ENCODE data around the gene GOT2. TPM values are rescaled to one million over a fixed set of nuclear protein-coding genes. Genes with fewer than 3 reads are reported as not detected.
A peak's percentile ranks its signal among the peaks of the same experiment; 100 is the strongest.

GOT2 gene
- total and polyA plus RNA-seq, 7 donors = 33.7 to 88.2 (median 52.1) TPM

DNA sequence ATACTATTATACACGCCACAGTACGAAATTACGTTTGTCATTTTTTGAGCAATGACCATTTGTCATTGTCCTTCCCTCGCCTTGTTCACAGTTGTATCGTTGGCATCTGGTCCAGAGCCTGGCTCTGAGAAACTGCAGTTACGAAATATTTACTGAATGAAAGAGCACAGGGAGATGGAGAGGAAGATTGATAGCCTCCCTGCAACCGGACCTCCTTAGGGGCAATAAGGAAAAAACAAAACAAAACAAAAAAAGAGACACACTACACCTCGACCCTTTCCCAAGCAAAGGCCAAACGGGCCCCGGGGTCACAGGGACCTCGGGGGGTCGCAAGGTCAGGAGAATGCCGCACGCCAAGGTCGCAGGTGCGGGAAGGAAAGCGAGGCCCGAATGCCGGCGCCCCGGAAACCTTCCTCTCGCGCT, 857 bp downstream of the GOT2 start:
- no peaks in the 10 kb centered on the region for H3K9me3 ChIP-seq
- H3K4me3 ChIP-seq = peak overlapping the region; percentile 74 to 95 (median 82)
- H3K36me3 ChIP-seq = peaks cover 0 to 6% (median 0%) of the 10 kb centered on the region in 4 donors
- H3K4me1 ChIP-seq = peaks cover 5 to 25% (median 18%) of the 10 kb centered on the region in 4 donors
- intact Hi-C loops (cut with DNase I) = loop anchor here (1.0 to 10.0 kb wide), 3 partner anchors 48 to 218 kb away; partner anchors contain the start of genes CNOT1 and SETD6
- peak in 1 of 4 donors; percentile 13 for TF ChIP-seq POLR2AphosphoS5 (IDR thresholded peaks at IDR 0.05)
- TF ChIP-seq, protein P1, sequence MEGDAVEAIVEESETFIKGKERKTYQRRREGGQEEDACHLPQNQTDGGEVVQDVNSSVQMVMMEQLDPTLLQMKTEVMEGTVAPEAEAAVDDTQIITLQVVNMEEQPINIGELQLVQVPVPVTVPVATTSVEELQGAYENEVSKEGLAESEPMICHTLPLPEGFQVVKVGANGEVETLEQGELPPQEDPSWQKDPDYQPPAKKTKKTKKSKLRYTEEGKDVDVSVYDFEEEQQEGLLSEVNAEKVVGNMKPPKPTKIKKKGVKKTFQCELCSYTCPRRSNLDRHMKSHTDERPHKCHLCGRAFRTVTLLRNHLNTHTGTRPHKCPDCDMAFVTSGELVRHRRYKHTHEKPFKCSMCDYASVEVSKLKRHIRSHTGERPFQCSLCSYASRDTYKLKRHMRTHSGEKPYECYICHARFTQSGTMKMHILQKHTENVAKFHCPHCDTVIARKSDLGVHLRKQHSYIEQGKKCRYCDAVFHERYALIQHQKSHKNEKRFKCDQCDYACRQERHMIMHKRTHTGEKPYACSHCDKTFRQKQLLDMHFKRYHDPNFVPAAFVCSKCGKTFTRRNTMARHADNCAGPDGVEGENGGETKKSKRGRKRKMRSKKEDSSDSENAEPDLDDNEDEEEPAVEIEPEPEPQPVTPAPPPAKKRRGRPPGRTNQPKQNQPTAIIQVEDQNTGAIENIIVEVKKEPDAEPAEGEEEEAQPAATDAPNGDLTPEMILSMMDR (IDR thresholded peaks at IDR 0.05) = no peak
- peak overlapping the region; percentile 84 to 89 (median 86) for H3K27ac ChIP-seq
- no peaks in the 10 kb centered on the region for H3K27me3 ChIP-seq
- WGBS, 2 donors = 1 to 7% methylated on average over 23 of the region's 23 CpGs
- no peak for DNase-seq

DNA sequence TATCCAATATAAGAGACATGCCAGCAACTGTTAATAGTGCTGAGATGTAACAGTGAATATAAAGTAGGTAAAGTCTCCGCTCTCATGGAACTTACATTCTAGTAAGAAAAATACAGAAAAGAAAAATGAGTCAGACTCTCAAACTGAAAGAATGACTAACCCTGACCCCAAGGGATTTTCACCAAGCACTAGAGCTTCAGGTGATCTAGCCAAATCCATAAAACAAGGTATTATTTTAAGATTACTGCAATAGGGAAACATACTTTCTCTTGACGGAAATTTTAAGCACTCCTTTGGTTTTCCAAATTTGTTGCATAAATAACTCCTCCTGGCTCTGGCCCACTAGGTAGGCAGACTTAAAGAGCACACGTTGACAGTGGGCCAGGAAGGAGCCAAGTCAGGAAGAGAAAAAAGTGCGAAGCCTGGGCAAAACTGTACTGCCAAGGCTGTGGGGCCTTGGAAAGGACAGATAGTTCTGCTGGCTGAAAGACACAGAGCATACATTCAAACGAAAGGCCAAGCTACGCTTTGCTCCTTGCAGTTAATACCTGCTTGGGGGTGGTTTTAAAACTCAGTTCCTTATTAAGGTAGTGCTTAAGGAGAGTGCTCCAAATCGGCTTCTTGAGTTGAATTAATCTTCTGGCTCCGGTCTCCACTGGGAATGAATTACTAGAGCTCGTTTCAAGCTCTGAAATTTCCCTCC, 1.4 kb downstream of the GOT2 start:
- 22 to 55% methylated on average over 9 of the region's 9 CpGs for WGBS, 2 donors
- TF ChIP-seq, protein P1 (IDR thresholded peaks at IDR 0.05) = no peak
- no peak for TF ChIP-seq POLR2AphosphoS5 (IDR thresholded peaks at IDR 0.05)
- no peak for TF ChIP-seq EP300 (IDR thresholded peaks at IDR 0.05)
- no peak for TF ChIP-seq POLR2A (IDR thresholded peaks at IDR 0.05)
- Histone ChIP-seq H3K27me3 (no peaks in the 10 kb centered on the region), H3K9me3 (no peaks in the 10 kb centered on the region), H3K4me1 (peaks cover 5 to 25% (median 18%) of the 10 kb centered on the region in 4 donors), H3K4me3 (peak overlapping the region; percentile 74 to 95 (median 82)), H3K27ac (peak overlapping the region; percentile 84 to 89 (median 86)), H3K36me3 (peaks cover 0 to 6% (median 0%) of the 10 kb centered on the region in 4 donors)
- no peak for DNase-seq
- intact Hi-C loops (cut with DNase I) = loop anchor here (1.0 to 10.0 kb wide), 3 partner anchors 47 to 218 kb away; partner anchors contain the start of genes CNOT1 and SETD6

DNA sequence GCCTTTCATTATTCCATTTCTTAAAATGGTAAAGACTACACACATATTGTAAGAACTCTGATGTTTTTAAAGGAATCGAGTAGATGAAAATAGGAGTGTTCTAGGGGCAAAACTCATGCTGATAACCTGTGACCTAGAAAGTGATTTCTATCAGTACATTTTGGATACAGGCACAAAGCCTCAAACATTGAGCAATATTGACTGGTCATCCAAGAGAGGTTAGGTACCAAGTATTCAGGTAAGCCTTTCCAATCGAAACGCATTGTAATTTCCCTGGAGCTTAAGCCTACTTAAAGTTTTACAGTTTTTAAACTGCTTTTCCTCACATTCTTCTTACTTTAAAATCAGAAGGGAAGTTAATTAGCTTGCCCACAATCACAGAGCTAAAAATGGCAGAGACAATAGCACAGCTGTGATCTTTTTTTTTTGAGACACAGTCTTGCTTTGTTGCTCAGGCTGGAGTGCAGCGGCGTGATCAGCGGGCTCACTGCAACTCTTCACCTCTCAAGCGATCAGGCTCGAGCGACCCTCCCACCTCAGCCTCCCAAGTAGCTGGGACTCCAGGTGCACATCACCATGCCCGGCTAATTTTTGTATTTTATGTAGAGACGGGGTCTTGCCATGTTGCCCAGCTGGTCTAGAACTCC, 3.3 kb downstream of the GOT2 start:
- intact Hi-C loops (cut with DNase I) = loop anchor here (5.0 to 10.0 kb wide), 2 partner anchors 104 to 216 kb away; partner anchors contain the start of genes CNOT1 and SETD6
- H3K4me1 ChIP-seq = peaks cover 5 to 25% (median 18%) of the 10 kb centered on the region in 4 donors
- no peak overlapping the region for H3K27ac ChIP-seq

DNA sequence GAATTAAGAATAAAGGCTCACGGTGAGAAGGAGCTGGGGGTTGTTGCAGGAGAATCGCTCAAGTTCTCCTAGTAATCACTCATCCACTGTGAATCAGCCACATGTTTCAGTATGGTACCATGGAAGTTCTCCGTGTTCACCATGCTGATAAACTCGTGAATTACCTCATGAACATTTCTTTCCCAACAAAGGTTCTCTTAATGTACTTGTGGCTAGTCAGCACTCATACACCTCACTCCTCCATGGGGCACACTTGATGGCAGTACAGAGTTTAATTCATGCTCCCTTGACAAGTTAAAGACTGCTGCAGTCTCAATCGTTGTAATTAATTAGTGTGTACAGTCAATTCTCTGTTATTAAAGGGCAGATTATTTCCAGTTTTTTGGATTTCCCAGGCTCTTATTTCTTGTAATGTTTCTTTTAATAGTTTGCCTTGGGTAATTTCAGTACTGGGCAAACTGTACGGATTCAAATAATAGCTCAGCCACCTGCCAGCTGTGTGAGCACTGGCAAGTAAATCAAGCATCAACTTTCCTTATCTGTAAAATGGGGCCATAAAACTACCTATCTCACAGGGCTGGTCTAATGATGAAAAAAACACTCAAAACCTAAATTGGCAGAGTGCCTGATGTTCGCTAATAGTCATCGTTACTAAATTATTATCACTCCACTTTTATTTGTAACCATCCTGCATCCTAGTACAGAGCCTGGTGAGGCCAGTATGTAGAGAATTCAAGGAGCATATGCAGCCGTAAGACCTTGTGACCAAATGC, 6.1 kb downstream of the GOT2 start:
- WGBS, 2 donors = 78 to 87% methylated on average over 9 of the region's 9 CpGs
- Histone ChIP-seq H3K27ac (peak overlapping the region in 1 of 4 donors; percentile 66), H3K36me3 (peaks cover 0 to 18% (median under 1%) of the 10 kb centered on the region in 4 donors), H3K9me3 (no peaks in the 10 kb centered on the region), H3K4me1 (peaks cover 5 to 15% (median 9%) of the 10 kb centered on the region in 4 donors), H3K27me3 (no peaks in the 10 kb centered on the region), H3K4me3 (no peak overlapping the region)
- TF ChIP-seq POLR2AphosphoS5 (IDR thresholded peaks at IDR 0.05) = no peak
- DNase-seq = no peak
- intact Hi-C loops (cut with DNase I) = no loop called here

More for the DNA sequence above, 3.3 kb downstream of the GOT2 start:
- WGBS, 2 donors = 84 to 96% methylated on average over 11 of the region's 11 CpGs
- TF ChIP-seq POLR2AphosphoS5 (IDR thresholded peaks at IDR 0.05) (no peak), EP300 (IDR thresholded peaks at IDR 0.05) (no peak), POLR2A (IDR thresholded peaks at IDR 0.05) (no peak)
- TF ChIP-seq, protein P1 (IDR thresholded peaks at IDR 0.05) = no peak
- peaks cover 0 to 6% (median 0%) of the 10 kb centered on the region in 4 donors for H3K36me3 ChIP-seq
- no peak overlapping the region for H3K4me3 ChIP-seq
- no peaks in the 10 kb centered on the region for H3K27me3 ChIP-seq
- no peak for DNase-seq
- no peaks in the 10 kb centered on the region for H3K9me3 ChIP-seq

Measured in sigmoid colon (tissue), 7 donors.